OCI-LY1 (cell line): ENCODE data around the gene AREG.

Source experiments
- CTCF ChIP-seq: fragments of 200-600 bp; sonication (generic), shearing (Covaris generic); IDR thresholded peaks from 2 replicates; pipeline ENCODE4 v1.5.1; 2017; ENCODE audit warnings: mild to moderate bottlenecking, antibody characterized with exemption, low read length, moderate library complexity, mixed read lengths
- EZH2 ChIP-seq: fragments of 200-600 bp; sonication (generic), shearing (Covaris generic); IDR thresholded peaks from 2 replicates; pipeline ENCODE4 v1.8.0; 2017; ENCODE audit warnings: borderline replicate concordance, mixed run types, mild to moderate bottlenecking, antibody characterized with exemption, low read length, moderate library complexity, mixed read lengths

GRCh38 chr4:74481891-74482609 lies 37.1 kb downstream of the AREG start:
- TF ChIP-seq EZH2 (no peak), CTCF (no peak)
